GM23248 (cell line): ENCODE measurements around the gene SULF2. TPM values are rescaled to one million over a fixed set of nuclear protein-coding genes. Genes with fewer than 3 reads are reported as not detected.

ENCODE experiments used
- DNase-seq: peaks from one replicate; pipeline ENCODE4 v3.0.0-alpha.2; 2015
- H2AFZ ChIP-seq: fragments of 200-600 bp; sonication (generic); 2 replicates; pipeline ENCODE4 v1.6.1; 2016; ENCODE audit warnings: antibody characterized with exemption
- H3F3A ChIP-seq: fragments of 200-600 bp; sonication (generic); 2 replicates; pipeline ENCODE4 v1.6.1; 2016; ENCODE audit warnings: mild to moderate bottlenecking, antibody characterized with exemption, mixed run types; ENCODE audit not compliant: insufficient read depth
- H3K27ac ChIP-seq: fragments of 200-600 bp; sonication (generic); 2 replicates; pipeline ENCODE4 v1.5.1; 2016; ENCODE audit warnings: mild to moderate bottlenecking
- H3K27me3 ChIP-seq: fragments of 200-600 bp; sonication (generic); replicated peaks from 2 replicates; pipeline ENCODE4 v1.6.1; 2016; ENCODE audit warnings: mild to moderate bottlenecking; ENCODE audit not compliant: insufficient read depth
- H3K36me3 ChIP-seq: fragments of 200-600 bp; sonication (generic); 2 replicates; pipeline ENCODE4 v1.6.1; 2016; ENCODE audit warnings: low read depth, mild to moderate bottlenecking
- H3K4me1 ChIP-seq: fragments of 200-600 bp; sonication (generic); 2 replicates; pipeline ENCODE4 v1.6.1; 2016; ENCODE audit warnings: mild to moderate bottlenecking; ENCODE audit not compliant: insufficient read depth
- H3K4me2 ChIP-seq: fragments of 200-600 bp; sonication (generic); one replicate; pipeline ENCODE4 v1.6.1; 2016; ENCODE audit warnings: mild to moderate bottlenecking; ENCODE audit not compliant: unreplicated experiment
- H3K4me3 ChIP-seq: fragments of 200-600 bp; sonication (generic); 2 replicates; pipeline ENCODE4 v1.5.1; 2016; ENCODE audit warnings: mild to moderate bottlenecking
- H3K79me2 ChIP-seq: fragments of 200-600 bp; sonication (generic); 2 replicates; pipeline ENCODE4 v1.6.1; 2016; ENCODE audit warnings: mild to moderate bottlenecking; ENCODE audit not compliant: insufficient read depth
- H3K9ac ChIP-seq: fragments of 200-600 bp; sonication (generic); 2 replicates; pipeline ENCODE4 v1.6.1; 2016; ENCODE audit warnings: mild to moderate bottlenecking
- H3K9me2 ChIP-seq: fragments of 200-600 bp; sonication (generic); 2 replicates; pipeline ENCODE4 v1.6.1; 2016; ENCODE audit warnings: mixed run types, mild to moderate bottlenecking, moderate library complexity; ENCODE audit not compliant: insufficient read depth
- H3K9me3 ChIP-seq: fragments of 200-600 bp; sonication (generic); one replicate; pipeline ENCODE4 v1.6.1; 2017; ENCODE audit warnings: low read depth
- H4K20me1 ChIP-seq: fragments of 200-600 bp; sonication (generic); 2 replicates; pipeline ENCODE4 v1.6.0; 2016; ENCODE audit not compliant: insufficient read depth
- EZH2 ChIP-seq: fragments of 200-600 bp; sonication (generic); IDR thresholded peaks from 2 replicates; pipeline ENCODE4 v1.6.1; 2018; ENCODE audit warnings: antibody characterized with exemption, mild to moderate bottlenecking; ENCODE audit not compliant: insufficient read depth, poor library complexity, severe bottlenecking
- EZH2phosphoT487 ChIP-seq: fragments of 200-600 bp; sonication (generic); IDR thresholded peaks from 2 replicates; pipeline ENCODE4 v1.6.1; 2018; ENCODE audit warnings: antibody characterized with exemption, moderate library complexity, mild to moderate bottlenecking, low read depth; ENCODE audit not compliant: insufficient read depth
- WGBS, 2 experiments: methylation state at CpG; one replicate each; pipeline ENCODE4 v1.1.6; 2015 to 2017; ENCODE audit warnings: low lambda C conversion rate in 2 of 2, low coverage in 1 of 2; ENCODE audit errors: missing lambda C conversion rate in 2 of 2; 5-methylcytosine and 5-hydroxymethylcytosine counted together
- in situ Hi-C: fragments of 300-500 bp; cut with MboI; formaldehyde crosslinking; loops from 2 replicates; pipeline ENCODE4 v1.15.0; 2020
- polyA plus RNA-seq: library from polyadenylated mRNA; unstranded; fragments of >200 nt; fragmentation: Nextera tagmentation; extraction: Ambion mirVana; gene quantifications from 2 replicates; pipeline ENCODE4 v1.2.1, GENCODE V29; 2016
- total RNA-seq: library from RNA; depleted of rRNA; stranded (reverse); fragments of >200 nt; shearing (Covaris generic); gene quantifications from 2 replicates; pipeline ENCODE4 v1.2.3, GENCODE V29; 2014

SULF2 gene
- total and polyA plus RNA-seq, 2 experiments from 2014 or later: 2.0 to 5.6 TPM

GRCh38 chr20:47736570-47737152, 48.6 kb downstream of the SULF2 start:
- Histone ChIP-seq H3K9me2 (no peaks in the 10 kb centered on the region), H3F3A (no peaks in the 10 kb centered on the region), H3K4me2 (no peak overlapping the region), H3K9ac (no peak overlapping the region), H2AFZ (no peak overlapping the region), H3K4me1 (no peaks in the 10 kb centered on the region), H3K27me3 (no peaks in the 10 kb centered on the region), H3K79me2 (no peaks in the 10 kb centered on the region), H3K9me3 (no peaks in the 10 kb centered on the region), H4K20me1 (no peaks in the 10 kb centered on the region), H3K27ac (no peak overlapping the region), H3K36me3 (no peaks in the 10 kb centered on the region), H3K4me3 (no peak overlapping the region)
- DNase-seq: no peak
- no peak for TF ChIP-seq EZH2
- no peak for TF ChIP-seq EZH2phosphoT487
- in situ Hi-C loops: no loop called here
- WGBS, 2 experiments: 75 to 77% methylated on average over 25 to 26 of the region's 26 CpGs

DNA sequence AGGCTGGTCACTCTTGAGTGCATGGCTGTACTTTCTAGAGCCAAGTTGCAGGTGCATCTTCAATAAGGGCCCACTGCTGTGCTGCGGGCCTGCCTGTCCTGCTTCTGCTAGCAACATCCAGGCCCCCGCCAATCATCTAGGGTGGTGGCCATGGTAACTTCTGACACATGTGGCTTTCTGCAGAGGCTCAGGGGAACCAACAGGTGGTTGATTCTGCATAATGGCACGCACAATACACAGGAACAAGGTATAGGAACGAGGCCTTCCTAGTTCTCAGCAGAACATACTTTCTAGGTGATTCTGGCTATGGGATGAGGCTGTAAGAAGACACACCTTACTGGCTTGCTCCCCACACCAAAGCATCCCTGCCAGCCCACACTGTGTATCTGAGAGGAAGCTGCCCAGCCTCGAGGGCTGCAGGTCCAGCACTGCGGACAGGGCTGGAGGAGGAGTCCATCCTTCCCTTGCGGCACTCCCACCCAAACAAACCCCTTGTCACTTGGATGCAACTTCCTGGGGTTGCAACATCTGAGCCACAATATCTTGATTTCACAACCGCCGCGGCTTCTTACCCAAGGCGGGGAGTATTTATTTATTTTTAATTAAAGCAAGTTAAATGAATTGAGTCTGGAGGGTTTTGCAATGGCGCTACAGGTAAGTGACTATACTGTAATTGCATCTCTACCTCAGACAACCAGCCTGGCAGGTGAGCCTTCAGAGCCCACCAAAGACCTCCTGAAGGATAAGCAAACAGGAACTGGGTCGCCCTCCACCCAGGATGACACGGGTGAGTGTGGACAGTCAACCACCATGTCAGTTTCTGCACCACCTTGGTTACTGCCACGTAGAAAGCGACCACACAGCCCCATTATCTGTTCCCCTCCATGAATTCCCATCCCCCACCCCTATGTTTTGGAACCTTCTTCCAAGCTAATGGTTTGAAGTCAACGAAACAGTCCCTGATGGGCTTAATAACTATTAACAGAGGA, 49.6 kb downstream of the SULF2 start:
- no peaks in the 10 kb centered on the region for H3K4me1 ChIP-seq
- no peaks in the 10 kb centered on the region for H4K20me1 ChIP-seq
- no peak overlapping the region for H3K9ac ChIP-seq
- H3K9me3 ChIP-seq: no peaks in the 10 kb centered on the region
- in situ Hi-C loops: no loop called here
- H3K27ac ChIP-seq: no peak overlapping the region
- H2AFZ ChIP-seq: no peak overlapping the region
- H3K36me3 ChIP-seq: no peaks in the 10 kb centered on the region
- H3K9me2 ChIP-seq: no peaks in the 10 kb centered on the region
- 68 to 69% methylated on average over 17 of the region's 17 CpGs for WGBS, 2 experiments
- H3F3A ChIP-seq: no peaks in the 10 kb centered on the region
- no peak overlapping the region for H3K4me3 ChIP-seq
- no peaks in the 10 kb centered on the region; the same call in 1 of the 2 replicates for H3K27me3 ChIP-seq
- TF ChIP-seq EZH2 (no peak), EZH2phosphoT487 (no peak)
- H3K79me2 ChIP-seq: no peaks in the 10 kb centered on the region
- no peak for DNase-seq
- no peak overlapping the region for H3K4me2 ChIP-seq

GRCh38 chr20:47734870-47735269, 50.4 kb downstream of the SULF2 start:
- H2AFZ ChIP-seq: no peak overlapping the region
- TF ChIP-seq EZH2phosphoT487: no peak
- no peak for TF ChIP-seq EZH2
- H3K9me2 ChIP-seq: no peaks in the 10 kb centered on the region
- no peaks in the 10 kb centered on the region for H3K79me2 ChIP-seq
- H3K9me3 ChIP-seq: no peaks in the 10 kb centered on the region
- no peak overlapping the region for H3K4me2 ChIP-seq
- no peaks in the 10 kb centered on the region for H3K4me1 ChIP-seq
- no peak overlapping the region for H3K4me3 ChIP-seq
- H4K20me1 ChIP-seq: no peaks in the 10 kb centered on the region
- H3F3A ChIP-seq: no peaks in the 10 kb centered on the region
- H3K27ac ChIP-seq: no peak overlapping the region
- no peak overlapping the region for H3K9ac ChIP-seq
- H3K36me3 ChIP-seq: no peaks in the 10 kb centered on the region
- 44 to 54% methylated on average over 2 of the region's 2 CpGs for WGBS, 2 experiments
- DNase-seq: no peak
- in situ Hi-C loops: no loop called here
- no peaks in the 10 kb centered on the region; the same call in 1 of the 2 replicates for H3K27me3 ChIP-seq

DNA sequence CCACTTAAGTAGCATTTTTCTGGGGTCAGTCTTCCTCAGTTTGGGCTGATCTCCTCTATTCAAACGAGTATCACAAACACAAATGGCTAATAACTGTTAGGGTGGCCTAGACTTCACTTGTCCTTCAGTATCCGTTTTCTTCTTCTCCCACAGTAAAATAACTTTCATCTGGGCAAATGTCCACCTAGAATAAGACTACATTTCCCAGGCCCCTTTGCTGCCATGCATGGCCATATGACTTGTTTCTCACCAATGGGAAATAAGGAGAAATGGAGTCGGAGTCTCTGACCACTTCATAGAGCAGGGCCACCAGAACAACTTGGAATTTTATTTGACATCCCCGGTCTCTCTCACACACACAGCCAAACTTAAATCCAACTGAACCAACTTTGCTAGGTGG, 51.4 kb downstream of the SULF2 start:
- H3K4me3 ChIP-seq: no peak overlapping the region
- H4K20me1 ChIP-seq: no peaks in the 10 kb centered on the region
- no peaks in the 10 kb centered on the region for H3K36me3 ChIP-seq
- DNase-seq: peak; percentile 10
- WGBS, 2 experiments: 53 to 62% methylated on average over 4 of the region's 4 CpGs
- H2AFZ ChIP-seq: no peak overlapping the region
- in situ Hi-C loops: no loop called here
- H3K27ac ChIP-seq: no peak overlapping the region
- no peak overlapping the region for H3K9ac ChIP-seq
- no peak overlapping the region for H3K4me2 ChIP-seq
- H3K27me3 ChIP-seq: no peaks in the 10 kb centered on the region; the same call in 1 of the 2 replicates
- no peaks in the 10 kb centered on the region for H3K9me3 ChIP-seq
- H3K4me1 ChIP-seq: no peaks in the 10 kb centered on the region
- TF ChIP-seq EZH2phosphoT487 (no peak), EZH2 (no peak)
- no peaks in the 10 kb centered on the region for H3K79me2 ChIP-seq
- no peaks in the 10 kb centered on the region for H3F3A ChIP-seq
- no peaks in the 10 kb centered on the region for H3K9me2 ChIP-seq
